NCI-H128 (cell line): Measurements from ENCODE around the gene RTN4RL1.

Experiments used
- DNase-seq: peaks from one replicate; lab custom pipeline; 2025; ENCODE audit not compliant: unreplicated experiment; lab: John Stamatoyannopoulos, UW

RTN4RL1 gene

DNA sequence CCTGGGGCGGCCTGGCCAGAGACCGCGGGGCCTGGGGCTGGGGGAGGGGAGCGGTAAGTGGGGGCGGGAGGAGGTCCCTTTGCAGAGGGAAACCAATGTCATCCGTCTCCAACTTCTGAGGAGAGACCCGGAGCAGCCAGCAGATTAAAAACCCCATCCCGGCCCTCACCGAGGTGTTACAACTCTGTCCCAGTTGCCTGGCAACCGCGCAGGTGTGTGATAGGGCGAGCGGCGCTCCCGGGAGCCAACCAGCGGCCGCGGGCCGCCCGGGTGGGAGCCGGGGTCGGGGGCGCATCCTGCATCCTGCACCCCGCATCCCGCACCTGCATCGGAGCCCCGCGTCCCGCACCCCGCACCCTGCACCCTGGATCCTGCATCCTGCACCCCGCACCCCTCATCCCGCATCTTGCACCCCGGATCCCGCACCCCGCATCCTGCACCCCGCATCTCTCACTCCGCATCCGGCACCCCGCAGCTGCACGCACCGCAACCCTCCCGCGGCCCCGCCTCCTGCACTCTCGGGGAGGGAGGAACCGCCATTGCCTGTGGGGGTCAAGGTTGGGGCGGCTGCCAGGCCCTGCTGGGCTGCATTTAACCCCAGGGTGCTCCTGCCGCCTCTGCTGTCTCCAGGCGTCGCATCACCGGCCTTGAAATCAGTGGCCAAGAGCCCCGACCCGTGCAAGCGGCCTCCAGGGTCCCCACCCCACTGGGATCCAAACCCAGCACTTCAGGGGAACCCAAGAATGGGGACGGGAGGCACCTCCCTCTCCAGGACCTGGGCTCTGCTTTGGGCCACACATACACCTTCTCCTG is 47.3 kb downstream of the RTN4RL1 start:
- no peak for DNase-seq

DNA sequence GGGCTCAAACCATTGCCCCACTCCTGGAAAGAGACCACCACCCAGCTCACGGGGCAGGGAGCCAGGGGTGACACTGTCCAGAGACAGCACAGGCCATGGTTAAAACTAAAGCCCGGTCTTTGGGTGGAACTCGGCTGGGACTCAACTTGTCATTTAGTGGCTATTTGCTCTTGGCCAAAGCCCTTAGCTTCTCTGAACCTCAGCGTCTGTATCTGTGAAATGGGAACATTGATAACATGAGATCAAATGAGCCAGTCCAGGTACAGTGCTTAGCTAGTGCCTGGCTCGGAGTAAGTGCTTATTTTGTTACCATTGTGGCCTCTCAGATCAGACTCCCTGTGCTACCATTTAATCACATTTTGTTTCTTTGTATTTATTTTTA is 48.5 kb downstream of the RTN4RL1 start:
- DNase-seq, result no peak

DNA sequence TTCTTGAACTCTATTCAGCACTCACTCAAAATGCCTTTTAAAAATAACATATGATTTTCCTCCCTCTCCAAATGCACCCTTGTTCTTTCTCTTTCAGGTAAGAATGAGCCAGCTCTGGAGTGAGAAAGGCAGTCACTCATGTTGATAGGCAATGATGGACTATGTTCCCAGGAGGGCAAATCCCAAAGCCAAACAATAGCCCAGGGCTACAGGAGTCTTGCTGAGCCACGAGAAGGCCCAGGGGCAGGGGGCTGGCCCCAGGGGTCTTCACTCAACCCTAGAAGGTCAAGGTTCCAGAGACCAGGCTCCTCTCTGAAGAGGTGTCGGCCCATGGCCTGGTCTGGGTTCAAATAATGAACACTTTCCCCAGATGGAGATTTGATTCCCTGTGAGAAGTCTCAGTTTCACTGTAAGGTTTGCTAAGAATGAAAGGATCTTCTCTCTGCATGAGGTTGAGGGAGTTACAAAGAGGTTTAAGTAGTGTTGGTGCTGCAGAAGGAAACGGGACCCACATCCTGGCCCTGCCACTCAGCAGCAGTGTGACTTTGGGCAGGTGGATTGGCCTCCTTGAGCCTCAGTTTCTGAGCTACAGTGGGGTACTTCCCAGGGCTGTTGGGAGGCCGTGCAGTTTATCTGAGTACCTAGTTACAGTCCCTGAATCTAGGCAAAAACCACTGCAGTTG is 49.0 kb downstream of the RTN4RL1 start:
- no peak for DNase-seq

DNA sequence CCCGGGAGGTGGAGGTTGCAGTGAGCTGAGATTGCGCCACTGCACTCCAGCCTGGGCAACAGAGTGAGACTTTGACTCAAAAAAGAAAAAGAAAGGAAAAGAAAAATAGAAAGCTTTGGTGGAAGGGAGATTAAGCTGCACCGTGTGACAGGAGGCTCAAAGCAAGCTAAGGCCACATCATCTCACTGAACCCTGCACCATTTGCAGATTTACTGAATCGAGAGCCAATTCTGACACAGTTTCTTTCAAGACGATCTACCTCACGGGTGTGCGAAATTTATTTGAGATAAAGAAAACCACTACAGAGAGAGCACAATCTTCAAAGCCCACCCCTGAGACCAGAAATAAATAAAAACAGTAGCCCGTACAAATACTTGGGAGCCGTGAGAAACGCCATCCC is 49.6 kb downstream of the RTN4RL1 start:
- no peak for DNase-seq

DNA sequence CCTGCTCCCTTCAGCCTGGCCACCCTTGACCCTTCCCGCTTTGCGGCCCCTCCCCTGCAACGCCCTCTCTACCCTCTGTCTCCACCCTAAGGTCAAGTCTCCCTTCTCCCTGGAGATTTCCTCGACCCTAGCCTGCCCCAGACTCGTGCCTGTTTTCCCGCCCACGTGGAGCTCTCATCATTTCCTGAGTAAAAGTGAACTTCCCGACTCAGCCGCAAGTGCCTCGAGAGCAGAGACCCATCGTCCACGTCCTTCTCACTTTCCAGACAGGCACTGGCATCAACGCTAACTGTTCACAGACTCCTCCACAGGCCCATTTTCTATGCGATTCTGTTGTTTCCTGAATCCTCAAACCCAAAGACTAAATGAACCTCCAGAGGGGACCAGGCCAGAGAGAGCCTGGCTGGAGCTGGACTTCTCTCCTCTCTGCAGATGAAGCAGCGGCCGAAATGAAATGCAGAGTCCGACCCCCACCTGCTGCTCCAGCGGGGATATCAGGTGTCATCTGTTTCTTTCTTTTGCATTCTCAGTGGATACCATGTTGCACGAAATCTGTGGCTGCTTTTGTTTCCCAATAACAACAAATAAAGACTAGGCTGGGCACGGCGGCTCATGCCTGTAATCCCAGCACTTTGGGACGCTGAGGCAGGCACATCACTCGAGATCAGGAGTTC is 52.5 kb downstream of the RTN4RL1 start:
- no peak for DNase-seq

DNA sequence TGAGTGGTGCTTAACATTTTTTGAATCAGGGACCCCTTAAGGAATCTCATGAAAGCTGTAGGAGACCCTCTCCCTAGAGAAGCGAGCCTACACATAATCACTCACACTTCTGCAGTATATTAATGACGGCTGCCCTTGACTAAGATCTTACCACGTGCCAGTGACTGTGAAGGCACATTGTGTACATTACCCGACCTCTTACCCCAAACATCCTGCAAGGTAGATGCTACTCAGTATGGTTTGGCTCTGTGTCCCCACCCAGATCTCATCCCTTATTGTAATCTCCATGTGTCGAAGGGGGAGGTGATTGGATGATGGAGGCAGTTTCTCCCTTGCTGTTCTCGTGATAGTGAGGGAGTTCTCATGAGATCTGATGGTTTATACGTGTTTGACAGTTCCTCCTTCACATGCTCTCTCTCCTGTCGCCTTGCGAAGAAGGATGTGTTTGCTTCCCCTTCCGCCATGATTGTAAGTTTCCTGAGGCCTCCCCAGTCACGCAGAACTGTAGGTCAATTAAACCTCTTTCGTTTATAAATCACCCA is 54.2 kb downstream of the RTN4RL1 start:
- DNase-seq, result no peak

DNA sequence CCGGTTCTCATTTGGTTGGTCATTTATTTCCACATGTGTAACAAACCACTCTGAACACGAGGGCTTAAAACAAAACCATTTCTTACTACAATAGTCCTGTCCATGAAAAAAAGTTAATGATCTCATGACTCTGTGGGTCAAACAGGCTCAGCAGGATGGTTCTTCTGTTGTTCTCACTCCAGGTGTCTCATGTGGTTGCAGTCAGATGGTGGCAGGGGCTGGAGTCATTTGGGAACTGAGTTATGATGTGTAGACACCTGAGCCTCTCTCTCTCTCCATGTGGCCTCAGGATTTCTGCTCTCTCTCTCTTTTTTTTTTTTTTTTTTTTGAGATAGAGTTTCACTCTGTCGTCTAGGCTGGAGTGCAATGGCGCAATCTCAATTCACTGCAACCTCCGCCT is 55.4 kb downstream of the RTN4RL1 start:
- DNase-seq, result no peak

DNA sequence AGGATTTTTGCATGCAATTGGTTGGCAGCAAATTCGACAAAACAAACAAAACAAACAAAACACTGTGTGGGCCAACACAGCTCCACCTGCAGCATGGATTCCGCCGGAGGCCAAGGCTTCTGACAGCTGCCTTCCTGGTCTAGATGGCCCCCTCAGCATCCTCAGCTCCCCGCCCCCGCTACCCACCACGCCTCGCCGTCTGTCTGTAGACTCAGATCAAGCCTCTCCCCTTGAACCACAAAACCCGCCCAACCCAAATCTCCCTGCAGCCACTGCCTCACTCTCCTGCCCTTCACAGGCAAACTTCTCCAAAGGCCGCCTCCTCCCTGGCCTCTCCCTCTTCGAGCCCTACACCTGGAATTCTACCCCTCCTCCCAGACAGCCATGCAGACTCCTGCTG is 57.9 kb downstream of the RTN4RL1 start:
- DNase-seq, result no peak

DNA sequence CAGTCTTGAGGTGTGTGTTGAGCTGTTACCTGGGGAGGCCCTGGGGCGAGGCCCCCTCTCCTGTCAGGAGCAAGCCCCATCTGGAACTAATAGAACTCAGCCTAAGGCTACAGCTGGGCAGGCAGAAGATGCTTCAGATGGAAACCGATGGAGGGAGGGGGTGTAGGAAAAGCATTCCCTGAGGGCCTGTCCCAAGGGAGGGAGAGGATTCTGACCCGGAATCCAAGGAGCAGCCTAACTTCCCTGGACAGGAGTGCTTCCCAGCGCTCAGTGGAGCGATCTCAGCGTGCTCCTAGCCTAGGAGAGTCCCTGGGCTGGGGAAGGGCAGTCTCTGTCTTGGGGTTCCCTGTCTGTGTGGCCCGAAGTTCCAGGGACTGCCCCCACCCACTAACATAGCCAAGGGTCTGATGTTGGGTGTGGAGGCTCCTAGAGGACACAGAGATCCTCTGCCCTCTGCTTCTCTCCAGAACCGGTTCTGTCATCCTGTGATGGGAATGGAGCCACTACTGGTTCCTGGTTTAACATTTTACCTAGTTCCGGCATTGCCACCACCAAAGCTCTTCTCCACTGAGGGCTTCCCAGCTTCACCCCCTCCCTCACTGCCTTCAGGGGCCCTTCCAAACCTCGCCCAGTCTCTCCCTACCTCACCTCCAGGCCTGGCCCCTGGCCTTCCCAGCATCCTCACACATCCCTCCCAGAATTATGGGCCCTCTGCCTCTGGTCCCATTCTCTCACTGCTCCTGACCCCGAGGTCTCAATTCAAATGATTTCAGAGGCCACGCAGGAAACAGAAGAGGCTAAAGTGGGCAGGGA is 58.7 kb downstream of the RTN4RL1 start:
- no peak for DNase-seq

DNA sequence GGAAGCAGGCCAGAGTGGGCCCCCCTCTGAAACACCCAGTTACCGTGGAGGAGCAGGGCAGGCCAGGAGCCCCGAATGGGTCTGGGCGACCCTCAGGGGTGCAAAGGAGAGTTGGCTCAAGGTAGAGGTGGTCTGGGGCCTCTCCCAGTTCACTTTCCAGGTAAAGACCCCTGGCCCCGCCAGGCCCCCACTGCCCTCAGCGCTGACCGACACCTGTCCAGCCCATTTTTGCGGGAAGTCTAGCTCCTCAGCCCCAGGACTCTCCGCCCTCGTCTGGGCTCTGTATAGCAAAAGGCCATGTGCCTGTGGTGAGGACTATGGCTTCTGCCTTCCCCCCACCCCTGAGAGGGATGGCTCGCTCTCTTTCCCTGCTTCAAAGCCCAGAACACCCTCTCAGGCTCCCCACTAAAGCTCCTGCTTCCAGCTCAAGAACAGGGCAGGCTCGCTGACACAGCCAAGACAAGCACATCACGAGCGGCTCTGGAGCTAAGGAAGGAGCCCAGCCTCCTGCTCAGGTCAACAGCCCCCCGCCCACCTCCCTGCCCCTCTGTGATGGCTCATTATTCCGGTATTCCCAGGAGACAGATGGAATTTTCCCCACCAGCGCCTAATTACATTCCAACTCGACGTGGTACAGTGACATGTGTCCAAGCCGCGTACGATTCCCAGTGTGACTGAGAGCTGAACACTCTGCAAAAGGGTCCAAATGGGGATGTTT is 59.4 kb downstream of the RTN4RL1 start:
- no peak for DNase-seq

DNA sequence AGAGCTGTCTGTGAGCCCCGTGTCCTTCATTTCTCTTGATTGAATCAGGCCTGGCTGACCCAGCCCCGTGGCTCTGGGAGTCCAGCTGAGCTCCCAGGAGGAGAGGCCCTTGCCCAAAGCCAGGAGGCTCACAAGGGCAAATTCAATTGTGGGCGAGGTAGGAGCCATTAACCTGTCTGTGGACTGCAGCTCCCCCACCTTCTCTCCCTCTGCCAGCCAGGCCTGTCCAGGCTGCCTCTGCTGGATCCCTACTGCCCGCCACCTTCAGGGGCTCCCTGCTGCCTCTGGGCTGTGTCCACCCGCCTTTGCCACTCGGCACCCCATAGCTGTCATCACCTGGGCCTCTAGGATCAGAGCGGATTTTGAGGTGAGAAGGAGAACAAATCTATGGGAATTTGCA is 61.9 kb downstream of the RTN4RL1 start:
- DNase-seq, result no peak

DNA sequence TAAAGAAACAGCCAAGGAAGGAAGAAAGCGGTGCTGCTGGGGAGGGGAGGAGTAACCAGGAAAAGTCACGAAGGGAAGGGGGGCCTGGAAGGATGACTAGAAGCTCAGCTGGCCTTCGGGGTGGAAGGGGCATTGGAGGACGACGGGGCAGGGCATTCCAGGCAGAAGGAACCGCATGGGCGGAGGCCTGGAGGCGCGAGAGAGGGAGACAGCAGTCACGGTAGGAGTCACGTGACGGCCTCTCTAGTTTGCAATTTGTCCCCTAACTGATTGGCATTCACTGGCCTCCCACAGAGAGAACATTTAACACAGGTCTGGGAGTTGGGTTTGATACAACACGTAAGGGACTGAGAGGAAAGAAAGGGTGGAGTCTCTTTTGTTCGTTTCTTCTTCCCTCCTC is 63.9 kb downstream of the RTN4RL1 start:
- no peak for DNase-seq

DNA sequence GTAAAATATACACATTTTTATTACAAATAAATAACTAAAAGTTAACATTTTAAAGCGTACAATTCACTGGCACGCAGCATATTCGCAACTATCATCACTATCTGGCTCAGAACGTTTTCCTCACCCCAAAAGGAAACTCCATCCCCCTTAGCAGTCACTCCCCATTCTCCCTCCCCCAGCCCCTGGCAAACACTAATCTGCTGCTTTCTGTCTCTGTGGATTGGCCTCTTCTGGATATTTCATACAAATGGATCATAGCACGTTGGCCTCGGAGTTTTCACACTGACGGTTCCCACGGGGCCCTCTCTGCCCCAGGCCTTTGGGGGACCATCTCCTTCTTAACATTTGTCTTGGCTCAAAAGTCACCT is 64.6 kb downstream of the RTN4RL1 start:
- no peak for DNase-seq

DNA sequence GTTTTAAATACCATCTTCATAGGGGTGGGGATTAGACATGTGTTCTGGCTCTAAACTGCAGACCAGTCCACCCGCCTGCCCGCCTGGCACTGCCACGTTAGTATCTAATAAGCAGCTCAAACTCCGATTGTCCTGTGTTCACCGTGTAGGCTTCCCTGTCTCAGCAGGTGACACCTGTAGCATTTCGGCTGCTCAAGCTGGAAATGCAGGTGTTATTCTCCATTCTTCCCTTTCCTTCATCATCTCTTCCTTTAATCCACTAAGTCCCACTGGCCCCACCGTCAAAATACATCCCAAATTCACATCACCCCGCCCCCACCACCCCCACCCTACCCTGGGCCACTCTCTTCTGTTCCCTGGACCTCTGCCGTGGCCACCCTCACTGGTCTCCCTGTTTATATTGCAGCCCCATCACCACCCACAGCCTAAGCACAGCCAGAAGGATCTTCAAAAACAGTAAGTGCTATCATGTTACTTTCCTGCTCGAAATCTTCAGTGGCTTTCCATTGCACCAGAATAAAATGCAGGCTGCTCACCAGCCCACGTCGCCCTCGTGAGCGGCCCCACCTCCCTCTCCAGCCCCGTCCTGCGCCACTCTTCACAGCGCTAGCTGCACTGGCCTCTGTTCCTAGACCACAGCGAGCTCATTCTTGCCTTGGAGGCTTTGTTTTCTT is 65.1 kb downstream of the RTN4RL1 start:
- DNase-seq, result no peak

DNA sequence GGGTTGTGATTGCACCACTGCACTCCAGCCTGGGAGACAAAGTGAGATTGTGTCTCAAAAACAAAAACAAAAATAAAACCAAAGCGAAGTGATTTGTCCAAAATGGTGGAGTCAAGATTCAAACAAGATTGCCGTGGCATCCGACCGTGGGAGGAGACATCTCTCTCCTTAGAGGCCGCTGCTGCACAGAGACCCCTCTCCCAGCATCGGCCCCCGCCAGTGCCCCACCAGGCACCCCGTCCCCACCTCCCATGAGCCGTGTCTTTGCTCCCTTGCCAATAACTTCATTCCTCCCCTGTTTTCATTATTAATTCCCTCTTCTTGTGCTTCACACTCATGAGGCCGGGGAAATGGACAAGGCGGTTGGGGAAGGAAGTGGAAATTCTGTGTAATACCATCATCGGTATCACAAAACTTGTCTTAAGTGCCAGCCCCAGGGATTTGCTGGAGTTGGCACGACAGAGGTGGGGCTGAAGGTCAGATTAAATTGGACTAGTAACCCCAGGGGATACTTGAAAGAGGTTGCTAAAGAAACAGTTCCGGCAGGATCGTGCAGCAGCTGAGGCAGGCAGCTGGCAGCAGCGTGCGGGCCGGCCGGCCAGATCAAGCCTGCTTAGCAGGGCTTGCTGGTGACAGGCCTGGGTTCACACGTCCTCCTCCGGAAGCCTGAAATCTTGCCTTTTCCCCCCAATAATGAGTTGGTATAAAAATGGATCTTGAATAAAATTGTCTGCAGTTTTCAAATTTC is 66.8 kb downstream of the RTN4RL1 start:
- DNase-seq, result no peak

DNA sequence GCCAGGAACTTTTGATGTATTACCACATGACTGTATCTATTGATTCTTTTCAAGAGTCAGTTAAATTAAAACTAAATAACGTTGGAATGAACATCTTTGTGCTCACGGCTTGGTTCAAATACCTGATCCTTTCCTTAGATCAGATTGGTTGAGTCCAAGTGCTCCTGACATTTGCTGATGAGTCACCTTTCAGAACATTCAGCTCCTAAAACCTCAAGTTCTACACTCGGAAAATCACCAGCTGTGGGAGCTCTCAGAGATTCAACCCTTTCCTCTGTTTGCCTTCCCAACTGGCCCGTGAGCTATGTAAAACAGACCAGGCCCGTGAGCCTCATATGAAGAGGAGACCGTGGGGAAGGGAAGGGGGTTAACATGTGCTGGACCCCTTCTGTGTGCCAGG is 68.1 kb downstream of the RTN4RL1 start:
- DNase-seq, result no peak

DNA sequence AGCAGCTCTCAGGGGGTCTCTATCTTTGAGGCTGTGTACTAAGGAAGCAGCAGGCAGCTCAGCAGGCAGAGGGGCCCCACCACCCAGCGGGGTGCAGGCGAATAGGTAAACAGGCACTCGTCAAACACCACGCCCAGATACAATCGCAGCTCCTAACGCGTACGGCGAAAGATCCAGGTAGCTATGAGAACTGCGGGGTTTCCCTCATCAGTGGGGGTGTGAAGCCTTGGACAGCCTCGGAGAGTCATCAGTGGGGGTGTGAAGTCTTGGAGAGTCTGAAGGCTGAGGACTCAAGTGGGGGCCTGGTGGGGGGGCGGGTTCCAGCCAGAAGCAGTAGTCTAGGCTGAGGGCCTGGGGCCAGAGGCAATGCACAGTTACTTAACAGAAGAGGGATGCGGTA is 69.0 kb downstream of the RTN4RL1 start:
- no peak for DNase-seq

DNA sequence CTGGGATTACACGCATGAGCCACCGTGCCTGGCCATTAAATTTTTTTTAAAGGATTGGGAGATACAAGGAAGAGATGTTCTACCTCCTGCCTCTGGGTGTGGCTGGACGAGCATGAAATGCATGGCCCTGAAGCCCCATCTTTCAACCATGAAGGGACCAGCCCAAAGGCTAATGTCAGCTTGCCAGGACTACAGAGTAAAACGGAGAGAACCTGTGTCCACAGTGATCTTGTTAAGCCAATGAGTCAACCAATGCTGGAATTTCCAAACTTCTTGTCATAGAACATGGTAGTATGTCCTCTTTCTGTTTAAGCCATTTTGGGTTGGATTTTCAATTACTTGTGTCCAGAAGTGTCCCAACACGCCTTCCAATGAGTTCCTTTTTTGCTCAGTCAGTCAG is 71.3 kb downstream of the RTN4RL1 start:
- DNase-seq, result no peak

DNA sequence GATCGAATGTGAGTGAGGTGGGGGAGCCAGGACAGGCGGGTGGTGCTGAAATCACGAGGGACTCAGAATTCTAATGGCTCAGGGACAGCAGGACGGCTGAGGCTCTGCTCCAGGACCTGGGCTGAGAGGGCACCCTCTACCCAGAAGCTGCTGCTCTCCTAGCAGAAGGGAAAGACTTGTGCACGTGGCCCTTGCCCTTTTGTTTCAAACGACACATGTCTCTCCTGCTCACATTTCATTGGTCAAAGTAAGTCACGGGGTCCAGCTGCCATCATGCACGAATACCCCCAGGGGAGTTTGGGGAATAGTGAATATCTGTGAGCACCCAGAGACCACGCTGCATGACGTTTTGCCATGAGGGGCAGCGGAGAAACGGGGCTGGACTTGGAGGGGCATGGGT is 73.2 kb downstream of the RTN4RL1 start:
- DNase-seq, result no peak
